Omental fat pad (tissue), 4 donors: ENCODE results near the gene ASGR2. TPM values are rescaled to one million over a fixed set of nuclear protein-coding genes. Genes with fewer than 3 reads are reported as not detected.
"Not testable (repeated sequence)": the region's sequence is repeated elsewhere in the genome, so short reads cannot be mapped to it uniquely, and the experiment has no call there.

Experiments
- ATAC-seq: fragments of 150-250 bp; one replicate; pipeline ENCODE4 v1.9.1; 2016; ENCODE audit warnings: mild to moderate bottlenecking, moderate library complexity; ENCODE audit not compliant: low FRiP score
- DNase-seq: peaks from one replicate; pipeline ENCODE4 v3.0.0-alpha.2; 2019; ENCODE audit warnings: low spot score
- CTCF ChIP-seq, 3 donors: fragments of 450-650 bp; IDR thresholded peaks; one replicate each; pipeline ENCODE4 v1.5.1; 2016 to 2017; ENCODE audit warnings: antibody characterized with exemption in 3 of 3, mild to moderate bottlenecking in 3 of 3, moderate library complexity in 2 of 3
- total RNA-seq, 4 donors: library from RNA; depleted of rRNA; stranded (reverse); fragments of >200 nt; gene quantifications; one replicate each; pipeline ENCODE4 v1.1.0, GENCODE V29; 2016

ASGR2 gene
- total RNA-seq = 1 to 10 TPM in 2 of 4 donors, under 1 TPM in 1, not detected in 1; 0.84 to 3.1 (median 1.6) TPM

DNA sequence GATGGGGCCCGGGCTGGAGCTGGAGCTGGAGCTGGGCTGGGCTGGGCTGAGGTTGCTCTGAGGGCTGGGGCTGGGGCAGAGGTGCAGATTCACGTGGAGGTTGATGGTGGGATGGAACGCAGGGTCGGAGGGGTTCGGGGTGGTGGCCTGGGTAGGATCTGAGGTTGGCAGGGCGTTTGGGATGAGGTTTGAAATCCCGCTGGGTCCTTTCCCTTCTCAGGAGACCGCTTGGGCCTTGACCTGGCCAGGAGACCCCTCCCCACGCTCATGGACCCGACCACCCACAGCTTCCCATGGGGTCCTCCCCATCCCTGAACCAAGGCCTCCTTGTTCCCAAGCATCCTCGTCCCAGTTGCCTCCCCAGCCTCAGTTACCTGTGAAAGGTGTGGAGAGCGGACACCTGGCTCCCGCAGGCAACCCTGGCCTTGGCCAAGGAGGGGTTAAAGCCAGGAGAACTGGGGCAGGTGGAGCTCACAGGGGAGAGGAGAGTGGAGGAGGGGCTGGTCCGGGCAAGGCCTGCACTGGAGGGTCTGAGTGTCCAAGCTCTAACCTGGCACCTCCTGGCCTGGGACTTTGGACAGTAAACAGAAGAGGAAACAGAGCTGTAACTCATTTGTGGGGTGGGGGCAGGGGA is at the start of gene ASGR2:
ASGR2 (minus strand) TSS at position 582 of the 634 bp plus-strand sequence. CDS start 582 bp downstream, outside the sequence.
- no peak for TF ChIP-seq CTCF (IDR thresholded peaks at IDR 0.05)
- DNase-seq (no peak), ATAC-seq (no peak)

DNA sequence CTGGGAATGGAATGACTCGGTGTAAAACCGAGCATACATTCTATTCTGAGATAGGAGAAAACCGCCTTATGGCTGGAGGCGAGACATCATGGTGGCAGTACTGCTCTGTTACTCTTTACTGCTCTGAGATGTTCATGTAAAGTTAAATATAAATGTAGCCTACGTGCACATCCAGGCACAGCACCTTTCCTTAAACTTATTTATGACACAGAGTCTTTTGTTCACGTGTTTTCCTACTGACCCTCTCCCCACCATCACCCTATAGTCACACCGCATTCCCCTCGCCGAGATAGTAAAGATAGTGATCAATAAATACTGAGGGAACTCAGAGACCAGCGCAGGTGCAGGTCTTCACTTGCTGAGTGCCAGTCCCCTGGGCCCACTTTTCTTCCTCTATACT is 44.9 kb upstream of the ASGR2 start:
- DNase-seq, ATAC-seq: not testable (repeated sequence)

DNA sequence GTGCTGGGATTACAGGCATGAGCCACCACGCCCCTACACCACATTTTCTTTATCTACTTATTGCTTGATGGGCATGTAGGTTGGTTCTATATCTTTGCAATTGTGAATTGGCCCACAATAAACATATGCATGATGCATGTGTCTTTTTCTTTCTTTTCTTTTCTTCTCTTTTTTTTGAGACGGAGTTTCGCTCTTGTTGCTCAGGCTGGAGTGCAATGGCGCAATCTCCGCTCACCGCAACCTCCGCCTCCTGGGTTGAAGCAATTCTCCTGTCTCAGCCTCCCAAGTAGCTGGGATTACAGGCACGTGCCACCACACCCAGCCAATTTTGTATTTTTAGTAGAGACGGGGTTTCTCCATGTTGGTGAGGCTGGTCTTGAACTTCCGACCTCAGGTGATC is 43.8 kb upstream of the ASGR2 start:
- not testable (repeated sequence) for ATAC-seq, DNase-seq

- no peak for ATAC-seq
- no peak for TF ChIP-seq CTCF (IDR thresholded peaks at IDR 0.05)
These were observed 41.8 kb upstream of the ASGR2 start for GRCh38 chr17:7156342-7156940.

DNA sequence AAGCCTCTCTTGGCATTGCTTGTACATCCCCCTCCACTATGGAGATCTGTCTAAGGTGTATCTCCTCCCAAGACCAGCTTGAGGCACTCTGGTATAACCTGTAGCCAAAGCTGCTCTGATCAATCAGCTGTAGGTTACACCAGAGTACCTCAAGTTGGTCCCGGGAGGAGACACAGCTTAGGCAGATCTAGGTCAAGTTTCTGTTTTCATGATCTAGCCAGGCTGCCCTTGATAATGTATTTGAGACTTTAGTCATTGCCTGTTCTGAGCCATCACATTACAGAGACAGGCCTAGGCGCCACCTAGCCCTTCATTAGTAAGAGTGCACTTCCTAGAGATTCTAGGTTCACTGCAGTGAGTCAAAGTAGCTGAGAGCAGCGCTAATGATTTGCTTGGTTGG is 33.1 kb upstream of the ASGR2 start:
- TF ChIP-seq CTCF (IDR thresholded peaks at IDR 0.05) = no peak
- no peak for DNase-seq
- no peak for ATAC-seq

More at GRCh38 chr17:7156342-7156940, 41.8 kb upstream of the ASGR2 start:
- DNase-seq = no peak

GRCh38 chr17:7146115-7146514 is 31.5 kb upstream of the ASGR2 start:
- no peak for DNase-seq
- no peak for ATAC-seq
- TF ChIP-seq CTCF (IDR thresholded peaks at IDR 0.05) = no peak

GRCh38 chr17:7144213-7144612 is 29.6 kb upstream of the ASGR2 start:
- DNase-seq (no peak), ATAC-seq (no peak)
- no peak for TF ChIP-seq CTCF (IDR thresholded peaks at IDR 0.05)

DNA sequence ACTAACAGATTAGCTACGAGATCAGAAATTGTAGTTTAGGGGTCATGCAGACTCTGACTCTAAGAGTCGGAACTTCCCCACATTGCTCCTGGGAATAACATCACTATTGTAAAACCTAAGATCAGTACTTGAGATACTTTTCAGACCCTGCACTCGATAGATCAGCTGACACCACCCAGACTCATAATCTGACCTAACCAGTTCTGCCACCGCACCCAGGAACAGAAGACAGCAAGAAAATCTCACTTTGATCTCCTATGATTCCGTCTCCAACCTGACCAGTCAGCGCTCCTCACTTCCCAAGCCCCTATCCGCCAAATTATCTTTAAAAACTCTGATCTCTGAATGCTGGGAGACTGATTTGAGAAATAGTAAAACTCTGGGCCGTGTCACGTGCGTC is 27.2 kb upstream of the ASGR2 start:
- no peak for TF ChIP-seq CTCF (IDR thresholded peaks at IDR 0.05)
- DNase-seq (no peak), ATAC-seq (no peak)
